HL-60/S4 treated with phorbol 12-myristate 13-acetate at 8.2 ng/mL for 4 days and 3 days (cell line): ENCODE results near the gene CHD9.

Source experiments
- in situ Hi-C: fragments of 300-500 bp; cut with MboI; formaldehyde crosslinking; loops from 2 replicates; pipeline ENCODE4 v1.15.0; 2022; ENCODE audit warnings: low sequenced_read_pairs

Gene CHD9

GRCh38 chr16:53355064-53355463, 300.3 kb downstream of the CHD9 start:
- in situ Hi-C loops: no loop called here

DNA sequence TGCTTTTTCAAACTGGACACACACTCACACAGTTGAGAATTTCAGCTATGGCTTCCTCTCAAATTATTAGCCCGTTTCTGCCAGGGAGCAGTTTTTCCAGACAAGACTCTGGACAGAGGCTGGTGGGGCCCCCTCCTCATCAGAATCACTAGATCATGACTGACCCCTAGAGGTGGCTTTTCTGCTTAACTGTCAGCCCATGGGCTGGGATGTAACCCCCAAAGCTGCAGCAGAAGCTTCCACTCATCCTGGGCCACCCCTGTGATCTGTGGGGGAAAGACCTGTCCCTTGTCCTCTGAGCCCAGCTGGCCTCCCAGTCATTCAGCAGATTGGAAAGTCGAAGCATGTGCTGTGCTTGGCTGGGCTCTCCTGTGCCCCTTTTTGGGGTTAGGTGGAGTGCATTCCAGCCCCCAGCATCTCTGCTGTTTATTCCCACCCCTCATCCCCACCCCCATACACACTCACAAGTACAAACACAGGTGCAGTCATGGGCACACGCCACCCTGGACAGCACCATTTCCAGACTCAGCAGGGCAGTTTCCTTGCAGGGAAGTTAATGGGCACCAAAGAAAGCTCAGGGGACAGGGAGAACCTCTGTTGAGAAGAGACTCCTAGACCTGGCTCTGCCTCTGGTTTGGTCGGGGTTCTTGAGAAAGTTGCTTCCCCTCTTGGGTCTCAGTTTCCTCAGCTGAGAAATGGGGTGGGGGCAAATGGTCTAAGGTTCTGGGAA, 301.9 kb downstream of the CHD9 start:
- in situ Hi-C loops: no loop called here

- in situ Hi-C loops: no loop called here
Observed at GRCh38 chr16:53357208-53357586, 302.4 kb downstream of the CHD9 start.

DNA sequence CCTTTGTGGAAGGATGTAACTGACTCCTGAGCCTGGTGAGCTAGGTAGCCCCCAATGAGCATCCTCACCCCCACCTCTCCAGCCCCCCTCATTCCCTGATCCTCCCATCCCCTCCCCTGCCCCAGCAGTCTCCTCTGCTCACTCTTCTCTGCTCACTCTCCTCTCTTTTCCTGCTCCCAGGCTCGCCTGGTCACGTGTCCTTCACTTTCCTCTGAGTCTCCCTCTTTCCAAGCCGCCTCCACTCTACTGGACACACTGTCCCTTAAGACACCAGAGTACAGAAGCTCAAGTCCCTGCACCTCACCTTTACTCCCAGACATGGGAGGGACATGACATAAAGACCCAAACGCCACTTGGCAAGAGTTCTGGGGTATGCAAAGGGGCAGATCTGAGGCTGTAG, 303.2 kb downstream of the CHD9 start:
- in situ Hi-C loops: no loop called here

DNA sequence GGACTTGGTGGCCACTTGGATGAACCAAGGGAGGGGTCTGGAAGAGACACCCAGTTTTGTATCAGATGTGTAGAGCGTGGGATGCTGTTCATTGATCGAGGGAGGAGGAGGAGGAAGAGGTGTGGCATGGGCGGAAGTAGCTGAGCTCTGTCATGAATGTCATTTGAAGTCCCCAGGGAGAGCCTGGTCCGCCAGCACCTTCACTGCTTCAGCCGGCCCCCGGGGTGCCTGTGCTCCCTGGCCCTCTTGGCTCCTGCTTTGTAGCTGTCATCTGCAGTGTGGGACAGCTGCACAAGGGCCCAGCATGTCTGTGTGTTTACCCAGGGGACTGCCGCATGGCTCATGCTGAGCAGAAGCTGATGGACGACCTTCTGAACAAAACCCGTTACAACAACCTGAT, 304.1 kb downstream of the CHD9 start:
- in situ Hi-C loops: no loop called here

DNA sequence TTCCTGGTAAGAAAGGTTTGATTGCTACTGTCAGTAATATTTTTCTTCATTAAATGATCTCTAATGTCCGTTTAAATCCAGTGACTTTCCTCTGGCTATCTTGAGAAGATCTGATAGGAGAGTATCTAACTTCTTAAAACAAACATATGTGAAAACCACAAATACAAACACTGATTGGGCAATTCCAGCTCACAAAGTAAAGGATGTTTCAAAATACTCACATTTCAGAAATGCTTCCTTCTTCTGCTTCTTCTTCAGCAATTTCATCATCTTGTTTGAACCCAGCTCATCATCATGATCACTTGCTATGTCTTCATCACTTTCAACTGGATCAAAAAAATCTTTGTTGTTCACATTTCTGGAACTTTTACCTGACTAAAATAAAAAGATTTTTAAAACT, 315.1 kb downstream of the CHD9 start:
- in situ Hi-C loops: no loop called here

GRCh38 chr16:53370827-53371226, 316.0 kb downstream of the CHD9 start:
- in situ Hi-C loops: no loop called here

- in situ Hi-C loops: no loop called here
Observed at GRCh38 chr16:53372992-53373871, 318.4 kb downstream of the CHD9 start.

DNA sequence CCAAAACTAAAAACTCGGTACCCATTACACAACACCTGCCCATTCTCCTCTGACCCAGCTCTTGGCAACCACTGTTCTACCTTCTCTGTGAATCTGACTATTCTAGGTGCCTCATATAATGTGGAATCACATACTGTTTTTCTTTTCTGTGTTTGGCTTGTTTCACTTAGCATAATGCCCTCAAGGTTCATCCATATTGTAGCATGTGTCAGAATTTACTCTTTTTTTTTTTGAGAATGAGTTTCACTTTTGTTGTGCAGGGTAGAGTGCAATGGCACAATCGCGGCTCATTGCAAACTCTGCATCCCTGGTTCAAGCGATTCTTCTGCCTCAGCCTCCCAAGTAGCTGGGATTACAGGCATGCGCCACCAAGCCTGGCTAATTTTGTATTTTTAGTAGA, 320.0 kb downstream of the CHD9 start:
- in situ Hi-C loops: no loop called here

- in situ Hi-C loops: no loop called here
Observed at GRCh38 chr16:53378138-53378537, 323.3 kb downstream of the CHD9 start.
